ENCODE data around the gene FOCAD.
"Not testable (repeated sequence)": the region's sequence is repeated elsewhere in the genome, so short reads cannot be mapped to it uniquely, and the experiment has no call there.

FOCAD gene

DNA sequence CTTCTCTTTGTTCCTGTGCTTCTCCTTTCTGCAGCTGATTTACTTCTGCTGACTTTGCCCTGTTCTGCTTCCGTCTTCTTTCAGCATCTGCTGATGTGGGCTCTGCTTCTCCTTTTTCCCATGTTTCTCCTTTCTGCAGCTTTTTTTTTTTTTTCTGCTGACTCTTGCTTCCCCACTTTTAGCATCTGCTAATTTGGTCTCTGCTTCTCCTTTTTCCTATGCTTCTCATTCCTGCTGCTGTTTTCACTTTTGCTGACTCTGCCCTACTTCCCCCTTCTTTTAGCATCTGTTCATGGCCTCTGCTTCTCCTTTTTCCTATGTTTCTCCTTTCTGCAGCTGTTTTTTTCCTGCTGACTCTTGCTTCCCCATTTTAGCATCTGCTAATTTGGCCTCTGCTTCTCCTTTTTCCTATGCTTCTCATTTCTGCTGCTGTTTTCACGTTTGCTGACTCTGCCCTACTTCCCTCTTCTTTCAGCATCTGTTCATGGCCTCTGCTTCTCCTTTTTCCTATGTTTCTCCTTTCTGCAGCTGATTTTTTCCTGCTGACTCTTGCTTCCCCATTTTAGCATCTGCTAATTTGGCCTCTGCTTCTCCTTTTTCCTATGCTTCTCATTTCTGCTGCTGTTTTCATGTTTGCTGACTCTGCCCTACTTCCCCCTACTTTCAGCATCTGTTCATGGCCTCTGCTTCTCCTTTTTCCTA, 289.3 kb downstream of the FOCAD start:
- ATAC-seq = not testable (repeated sequence)

- ATAC-seq = not testable (repeated sequence)
These were observed 290.3 kb downstream of the FOCAD start for GRCh38 chr9:20974191-20974938.

DNA sequence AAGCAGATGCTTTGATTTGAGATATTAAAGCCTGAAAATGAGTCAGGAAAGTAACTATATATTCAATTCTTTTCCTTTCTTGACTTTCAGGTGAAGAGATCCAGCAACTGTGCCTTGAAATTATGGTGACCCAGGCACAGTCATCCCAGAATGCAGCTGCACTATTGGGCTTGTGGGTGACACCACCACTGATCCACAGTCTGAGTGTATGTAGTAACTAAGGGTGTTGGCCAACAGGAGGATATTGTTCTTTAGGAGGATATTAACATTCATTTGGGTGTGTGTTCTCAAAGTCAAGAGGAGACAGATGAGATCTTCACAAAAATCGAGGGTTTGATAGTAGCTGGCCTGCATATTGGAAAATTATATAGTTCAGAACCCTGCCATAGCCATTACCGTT, 294.2 kb downstream of the FOCAD start:
- TF ChIP-seq, protein P1, sequence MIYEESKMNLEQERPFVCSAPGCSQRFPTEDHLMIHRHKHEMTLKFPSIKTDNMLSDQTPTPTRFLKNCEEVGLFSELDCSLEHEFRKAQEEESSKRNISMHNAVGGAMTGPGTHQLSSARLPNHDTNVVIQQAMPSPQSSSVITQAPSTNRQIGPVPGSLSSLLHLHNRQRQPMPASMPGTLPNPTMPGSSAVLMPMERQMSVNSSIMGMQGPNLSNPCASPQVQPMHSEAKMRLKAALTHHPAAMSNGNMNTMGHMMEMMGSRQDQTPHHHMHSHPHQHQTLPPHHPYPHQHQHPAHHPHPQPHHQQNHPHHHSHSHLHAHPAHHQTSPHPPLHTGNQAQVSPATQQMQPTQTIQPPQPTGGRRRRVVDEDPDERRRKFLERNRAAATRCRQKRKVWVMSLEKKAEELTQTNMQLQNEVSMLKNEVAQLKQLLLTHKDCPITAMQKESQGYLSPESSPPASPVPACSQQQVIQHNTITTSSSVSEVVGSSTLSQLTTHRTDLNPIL (CRISPR knock-in tag; IDR thresholded peaks at IDR 0.05; ENCODE audit: low read depth) = no peak
- TF ChIP-seq ZFP3 (CRISPR knock-in tag; IDR thresholded peaks at IDR 0.05) (no peak), TCF4 (CRISPR knock-in tag; IDR thresholded peaks at IDR 0.05; ENCODE audit: borderline replicate concordance) (no peak), ISL1 (CRISPR knock-in tag; IDR thresholded peaks at IDR 0.05) (no peak)
- TF ChIP-seq, protein P2, sequence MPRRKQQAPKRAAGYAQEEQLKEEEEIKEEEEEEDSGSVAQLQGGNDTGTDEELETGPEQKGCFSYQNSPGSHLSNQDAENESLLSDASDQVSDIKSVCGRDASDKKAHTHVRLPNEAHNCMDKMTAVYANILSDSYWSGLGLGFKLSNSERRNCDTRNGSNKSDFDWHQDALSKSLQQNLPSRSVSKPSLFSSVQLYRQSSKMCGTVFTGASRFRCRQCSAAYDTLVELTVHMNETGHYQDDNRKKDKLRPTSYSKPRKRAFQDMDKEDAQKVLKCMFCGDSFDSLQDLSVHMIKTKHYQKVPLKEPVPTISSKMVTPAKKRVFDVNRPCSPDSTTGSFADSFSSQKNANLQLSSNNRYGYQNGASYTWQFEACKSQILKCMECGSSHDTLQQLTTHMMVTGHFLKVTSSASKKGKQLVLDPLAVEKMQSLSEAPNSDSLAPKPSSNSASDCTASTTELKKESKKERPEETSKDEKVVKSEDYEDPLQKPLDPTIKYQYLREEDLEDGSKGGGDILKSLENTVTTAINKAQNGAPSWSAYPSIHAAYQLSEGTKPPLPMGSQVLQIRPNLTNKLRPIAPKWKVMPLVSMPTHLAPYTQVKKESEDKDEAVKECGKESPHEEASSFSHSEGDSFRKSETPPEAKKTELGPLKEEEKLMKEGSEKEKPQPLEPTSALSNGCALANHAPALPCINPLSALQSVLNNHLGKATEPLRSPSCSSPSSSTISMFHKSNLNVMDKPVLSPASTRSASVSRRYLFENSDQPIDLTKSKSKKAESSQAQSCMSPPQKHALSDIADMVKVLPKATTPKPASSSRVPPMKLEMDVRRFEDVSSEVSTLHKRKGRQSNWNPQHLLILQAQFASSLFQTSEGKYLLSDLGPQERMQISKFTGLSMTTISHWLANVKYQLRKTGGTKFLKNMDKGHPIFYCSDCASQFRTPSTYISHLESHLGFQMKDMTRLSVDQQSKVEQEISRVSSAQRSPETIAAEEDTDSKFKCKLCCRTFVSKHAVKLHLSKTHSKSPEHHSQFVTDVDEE (CRISPR knock-in tag; IDR thresholded peaks at IDR 0.05) = no peak

GRCh38 chr9:20980832-20981455, 296.9 kb downstream of the FOCAD start:
- TF ChIP-seq RARB (CRISPR knock-in tag; IDR thresholded peaks at IDR 0.05) (no peak), PPARA (CRISPR knock-in tag; IDR thresholded peaks at IDR 0.05; ENCODE audit: borderline replicate concordance) (no peak), POU6F1 (CRISPR knock-in tag; IDR thresholded peaks at IDR 0.05; ENCODE audit: borderline replicate concordance, low read depth) (no peak), CSDC2 (CRISPR knock-in tag; IDR thresholded peaks at IDR 0.05) (no peak), ZC3H10 (CRISPR knock-in tag; IDR thresholded peaks at IDR 0.05) (no peak), GLIS3 (CRISPR knock-in tag; IDR thresholded peaks at IDR 0.05) (no peak), BACH2 (CRISPR knock-in tag; IDR thresholded peaks at IDR 0.05; ENCODE audit: borderline replicate concordance) (no peak), TCF4 (CRISPR knock-in tag; IDR thresholded peaks at IDR 0.05; ENCODE audit: borderline replicate concordance) (no peak), ISL1 (CRISPR knock-in tag; IDR thresholded peaks at IDR 0.05) (no peak), TOX (CRISPR knock-in tag; IDR thresholded peaks at IDR 0.05; ENCODE audit: borderline replicate concordance) (no peak)
- TF ChIP-seq, protein P2 (CRISPR knock-in tag; IDR thresholded peaks at IDR 0.05) = no peak
- ATAC-seq = peak; percentile 55

More for the DNA sequence above, 294.2 kb downstream of the FOCAD start:
- no peak for ATAC-seq

- ATAC-seq = peak; percentile 96
- TF ChIP-seq ZFP30 (CRISPR knock-in tag; IDR thresholded peaks at IDR 0.05) (no peak), ISL1 (CRISPR knock-in tag; IDR thresholded peaks at IDR 0.05) (no peak), CSRNP3 (CRISPR knock-in tag; IDR thresholded peaks at IDR 0.05) (no peak), SNAI2 (CRISPR knock-in tag; IDR thresholded peaks at IDR 0.05) (no peak), TOX (CRISPR knock-in tag; IDR thresholded peaks at IDR 0.05; ENCODE audit: borderline replicate concordance) (no peak), OSR1 (CRISPR knock-in tag; IDR thresholded peaks at IDR 0.05) (no peak), ZNF70 (CRISPR knock-in tag; IDR thresholded peaks at IDR 0.05) (no peak), ZC3H10 (CRISPR knock-in tag; IDR thresholded peaks at IDR 0.05) (no peak), GLIS3 (CRISPR knock-in tag; IDR thresholded peaks at IDR 0.05) (no peak), RARB (CRISPR knock-in tag; IDR thresholded peaks at IDR 0.05) (no peak), CSDC2 (CRISPR knock-in tag; IDR thresholded peaks at IDR 0.05) (no peak), ZFP3 (CRISPR knock-in tag; IDR thresholded peaks at IDR 0.05) (no peak)
- TF ChIP-seq, protein P1 (CRISPR knock-in tag; IDR thresholded peaks at IDR 0.05; ENCODE audit: low read depth) = no peak
These were observed 297.4 kb downstream of the FOCAD start for GRCh38 chr9:20981486-20981885.

Data from SK-N-SH treated with all-trans-retinoic acid at 6 μM for 48 hours (cell line).